Neutrophil (primary cell): ENCODE results near the gene SERTAD2.

Source experiments
- H3K27ac ChIP-seq: fragments of 200-600 bp; sonication (generic); 2 replicates; pipeline ENCODE4 v1.5.1; 2016; ENCODE audit warnings: mild to moderate bottlenecking, moderate library complexity
- H3K27me3 ChIP-seq: fragments of 200-600 bp; sonication (generic); 2 replicates; pipeline ENCODE4 v1.6.0; 2016; ENCODE audit warnings: mild to moderate bottlenecking
- H3K36me3 ChIP-seq: fragments of 200-600 bp; sonication (generic); 2 replicates; pipeline ENCODE4 v1.5.1; 2017
- H3K4me1 ChIP-seq, 2 experiments: fragments of 200-600 bp in 1 of 2; sonication (generic) in 1 of 2; 1 replicate in 1 of 2; 2 replicates in 1 of 2; pipeline versions ENCODE4 v1.5.1 to v1.6.1; 2013 to 2016; ENCODE audit warnings: low read depth in 1 of 2, low read length in 1 of 2, mild to moderate bottlenecking in 1 of 2, moderate library complexity in 1 of 2; ENCODE audit not compliant: control insufficient read depth in 1 of 2, insufficient read depth in 1 of 2
- H3K4me3 ChIP-seq, 2 experiments: fragments of 200-600 bp in 1 of 2; sonication (generic) in 1 of 2; 1 replicate in 1 of 2; 2 replicates in 1 of 2; pipeline ENCODE4 v1.5.1; 2013 to 2016; ENCODE audit warnings: low read depth in 1 of 2, low read length in 1 of 2, mild to moderate bottlenecking in 1 of 2, moderate library complexity in 1 of 2
- H3K9me3 ChIP-seq: fragments of 200-600 bp; sonication (generic); 2 replicates; pipeline ENCODE4 v1.5.1; 2016
- CTCF ChIP-seq: fragments of 200-600 bp; sonication (generic); IDR thresholded peaks from 2 replicates; pipeline ENCODE4 v1.5.1; 2016; ENCODE audit warnings: antibody characterized with exemption

The SERTAD2 gene

GRCh38 chr2:64665709-64666108, 12.0 kb upstream of the SERTAD2 start:
- Histone ChIP-seq H3K4me3 (no peak overlapping the region), H3K4me1 (peaks cover 7 to 14% of the 10 kb centered on the region in 2 experiments), H3K27me3 (no peaks in the 10 kb centered on the region), H3K27ac (no peak overlapping the region), H3K9me3 (no peaks in the 10 kb centered on the region), H3K36me3 (no peaks in the 10 kb centered on the region)
- TF ChIP-seq CTCF: no peak

- Histone ChIP-seq H3K4me1 (peaks cover 10 to 16% of the 10 kb centered on the region in 2 experiments), H3K36me3 (no peaks in the 10 kb centered on the region), H3K27ac (no peak overlapping the region), H3K9me3 (no peaks in the 10 kb centered on the region), H3K27me3 (no peaks in the 10 kb centered on the region), H3K4me3 (no peak overlapping the region)
- no peak for TF ChIP-seq CTCF
Observed at GRCh38 chr2:64663402-64663801, 9.7 kb upstream of the SERTAD2 start.

GRCh38 chr2:64661741-64662169, 8.0 kb upstream of the SERTAD2 start:
- Histone ChIP-seq H3K27me3 (no peaks in the 10 kb centered on the region), H3K4me3 (peak overlapping the region in 1 of 2 experiments; percentile 2), H3K4me1 (peaks cover 26 to 33% of the 10 kb centered on the region in 2 experiments), H3K36me3 (no peaks in the 10 kb centered on the region), H3K9me3 (no peaks in the 10 kb centered on the region), H3K27ac (peak overlapping the region; percentile 69)
- no peak for TF ChIP-seq CTCF

- Histone ChIP-seq H3K36me3 (no peaks in the 10 kb centered on the region), H3K4me3 (no peak overlapping the region), H3K27ac (no peak overlapping the region), H3K9me3 (no peaks in the 10 kb centered on the region), H3K27me3 (no peaks in the 10 kb centered on the region), H3K4me1 (peaks cover 43 to 52% of the 10 kb centered on the region in 2 experiments)
- TF ChIP-seq CTCF: no peak
Observed at GRCh38 chr2:64659252-64659651, 5.5 kb upstream of the SERTAD2 start.

- Histone ChIP-seq H3K27ac (peak overlapping the region; percentile 60), H3K4me1 (peaks cover 43 to 52% of the 10 kb centered on the region in 2 experiments), H3K9me3 (no peaks in the 10 kb centered on the region), H3K27me3 (no peaks in the 10 kb centered on the region), H3K36me3 (no peaks in the 10 kb centered on the region), H3K4me3 (no peak overlapping the region)
- TF ChIP-seq CTCF: no peak
Observed at GRCh38 chr2:64658269-64658668, 4.6 kb upstream of the SERTAD2 start.

- no peaks in the 10 kb centered on the region for H3K36me3 ChIP-seq
- H3K27me3 ChIP-seq: no peaks in the 10 kb centered on the region
- no peak overlapping the region for H3K4me3 ChIP-seq
- H3K9me3 ChIP-seq: no peaks in the 10 kb centered on the region
- TF ChIP-seq CTCF: no peak
- H3K27ac ChIP-seq: peak overlapping the region; percentile 60
- peaks cover 47 to 57% of the 10 kb centered on the region in 2 experiments for H3K4me1 ChIP-seq
Observed at GRCh38 chr2:64657411-64657810, 3.7 kb upstream of the SERTAD2 start.
